Stimulated activated naive CD8-positive, alpha-beta T cell treated with anti-CD3 and anti-CD28 coated beads, Interleukin-15, Interleukin-2, amounts not matched to agents 100 U/mL and 50 U/mL, for 24 hours (primary cell): ENCODE measurements around the gene TAOK1.

ENCODE experiments used
- ATAC-seq: fragments of 150-1000 bp; cut with Tn5 transposase; one replicate; pipeline ENCODE4 v1.10.0; 2021
- DNase-seq: peaks from one replicate; pipeline ENCODE4 v3.0.0; 2021

The TAOK1 gene

GRCh38 chr17:29595943-29596774, 206.0 kb downstream of the TAOK1 start:
- ATAC-seq: no peak
- no peak for DNase-seq

- no peak for DNase-seq
- ATAC-seq: no peak
These were observed 206.6 kb downstream of the TAOK1 start for GRCh38 chr17:29596811-29597210.

- ATAC-seq (no peak), DNase-seq (no peak)
These were observed 207.4 kb downstream of the TAOK1 start for GRCh38 chr17:29597361-29598172.
